Spleen (tissue), 7 donors: ENCODE data around the gene BDNF.

Experiments used
- POLR2A ChIP-seq, 3 donors: fragments of 450-650 bp; IDR thresholded peaks; one replicate each; pipeline ENCODE4 v1.5.1; 2017; ENCODE audit warnings: antibody characterized with exemption in 3 of 3, mild to moderate bottlenecking in 1 of 3
- TF ChIP-seq, protein P1 (sequence below), 11 experiments: fragments of 200-600 bp in 7 of 11; fragments of 450-650 bp in 4 of 11; sonication (generic) in 4 of 11; IDR thresholded peaks in 8 of 11; conservative IDR thresholded peaks in 3 of 11; 1 replicate in 7 of 11; 2 replicates in 4 of 11; pipeline versions ENCODE4 v1.4.0 to v1.8.0; 2016 to 2021; ENCODE audit warnings: antibody characterized with exemption in 11 of 11, inconsistent platforms in 4 of 11, mild to moderate bottlenecking in 1 of 11
- donor health status: DM: no; HTN: no; CAD: no; lungs with moderate emphysema.
- donor health status: DM: no; HTN: no; CAD: no.
- donor health status: DM: no; HTN: no; CAD: no.

- TF ChIP-seq POLR2A (IDR thresholded peaks at IDR 0.05), result no peak
- TF ChIP-seq, protein P1, sequence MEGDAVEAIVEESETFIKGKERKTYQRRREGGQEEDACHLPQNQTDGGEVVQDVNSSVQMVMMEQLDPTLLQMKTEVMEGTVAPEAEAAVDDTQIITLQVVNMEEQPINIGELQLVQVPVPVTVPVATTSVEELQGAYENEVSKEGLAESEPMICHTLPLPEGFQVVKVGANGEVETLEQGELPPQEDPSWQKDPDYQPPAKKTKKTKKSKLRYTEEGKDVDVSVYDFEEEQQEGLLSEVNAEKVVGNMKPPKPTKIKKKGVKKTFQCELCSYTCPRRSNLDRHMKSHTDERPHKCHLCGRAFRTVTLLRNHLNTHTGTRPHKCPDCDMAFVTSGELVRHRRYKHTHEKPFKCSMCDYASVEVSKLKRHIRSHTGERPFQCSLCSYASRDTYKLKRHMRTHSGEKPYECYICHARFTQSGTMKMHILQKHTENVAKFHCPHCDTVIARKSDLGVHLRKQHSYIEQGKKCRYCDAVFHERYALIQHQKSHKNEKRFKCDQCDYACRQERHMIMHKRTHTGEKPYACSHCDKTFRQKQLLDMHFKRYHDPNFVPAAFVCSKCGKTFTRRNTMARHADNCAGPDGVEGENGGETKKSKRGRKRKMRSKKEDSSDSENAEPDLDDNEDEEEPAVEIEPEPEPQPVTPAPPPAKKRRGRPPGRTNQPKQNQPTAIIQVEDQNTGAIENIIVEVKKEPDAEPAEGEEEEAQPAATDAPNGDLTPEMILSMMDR (IDR thresholded peaks at IDR 0.05 in 8 of 11, conservative IDR thresholded peaks at IDR 0.05 in 3 of 11), result no peak
These were observed 49.3 kb downstream of the BDNF start for GRCh38 chr11:27650988-27651387.
